Fibroblast of lung (primary cell): ENCODE data around the gene SLC35E4. TPM values are rescaled to one million over a fixed set of nuclear protein-coding genes. Genes with fewer than 3 reads are reported as not detected.

ENCODE experiments used
- DNase-seq, 2 donors: peaks; one replicate each; pipeline versions ENCODE4 v3.0.0 to v3.0.0-alpha.2; 2010; ENCODE audit warnings: low read depth in 2 of 2
- H2AFZ ChIP-seq: 2 replicates; pipeline ENCODE4 v1.5.1; 2012; ENCODE audit warnings: low read length, control low read depth, inconsistent platforms
- H3K27ac ChIP-seq: 2 replicates; pipeline ENCODE4 v1.5.1; 2011; ENCODE audit warnings: low read length, control low read depth; ENCODE audit not compliant: insufficient read depth
- H3K27me3 ChIP-seq: 2 replicates; pipeline ENCODE4 v1.5.1; 2011; ENCODE audit warnings: mild to moderate bottlenecking, low read length; ENCODE audit not compliant: control insufficient read depth, insufficient read depth
- H3K36me3 ChIP-seq: 2 replicates; pipeline ENCODE4 v1.5.1; 2011; ENCODE audit warnings: low read length; ENCODE audit not compliant: control insufficient read depth, insufficient read depth
- H3K4me1 ChIP-seq: 2 replicates; pipeline ENCODE4 v1.5.1; 2011; ENCODE audit warnings: low read length; ENCODE audit not compliant: control insufficient read depth, insufficient read depth; ENCODE audit errors: extremely low read depth
- H3K4me2 ChIP-seq: 2 replicates; pipeline ENCODE4 v1.5.1; 2011; ENCODE audit warnings: low read length, control low read depth; ENCODE audit not compliant: insufficient read depth; ENCODE audit errors: extremely low read depth
- H3K4me3 ChIP-seq, 4 experiments: fragments of 200-600 bp in 1 of 4; sonication (generic) in 1 of 4; replicated peaks in 1 of 4; 2 replicates each; pipeline ENCODE4 v1.5.1; 2011 to 2016; ENCODE audit warnings: low read length in 4 of 4, low read depth in 3 of 4, mild to moderate bottlenecking in 3 of 4, control low read depth in 2 of 4, inconsistent platforms in 1 of 4, mixed read lengths in 1 of 4; ENCODE audit not compliant: insufficient read depth in 1 of 4; ENCODE audit errors: control extremely low read depth in 1 of 4
- H3K79me2 ChIP-seq: 2 replicates; pipeline ENCODE4 v1.5.1; 2012; ENCODE audit warnings: mild to moderate bottlenecking, low read length, inconsistent platforms; ENCODE audit not compliant: control insufficient read depth, insufficient read depth
- H3K9ac ChIP-seq: 2 replicates; pipeline ENCODE4 v1.5.1; 2011; ENCODE audit warnings: mild to moderate bottlenecking, low read length, control low read depth; ENCODE audit not compliant: insufficient read depth
- H3K9me3 ChIP-seq: 2 replicates; pipeline ENCODE4 v1.5.1; 2012; ENCODE audit warnings: low read depth, low read length; ENCODE audit not compliant: control insufficient read depth, insufficient read depth
- H4K20me1 ChIP-seq: 2 replicates; pipeline ENCODE4 v1.5.1; 2011; ENCODE audit warnings: low read length; ENCODE audit not compliant: control insufficient read depth, insufficient read depth; ENCODE audit errors: extremely low read depth
- EZH2 ChIP-seq: IDR thresholded peaks from 2 replicates; pipeline ENCODE4 v1.5.1; 2012; ENCODE audit warnings: low read length, control low read depth, mild to moderate bottlenecking; ENCODE audit errors: missing control alignments
- polyA plus RNA-seq, 2 donors: library from polyadenylated mRNA; depleted of rRNA in 1 of 2; stranded (reverse) in 1 of 2; unstranded in 1 of 2; fragments of >200 nt; gene quantifications; 2 replicates each; pipeline ENCODE4 v1.2.1, GENCODE V29; 2011 to 2012; ENCODE audit warnings: missing spikeins in 1 of 2
- total RNA-seq: library from RNA; depleted of rRNA; stranded (reverse); fragments of >200 nt; gene quantifications from 2 replicates; pipeline ENCODE4 v1.2.1, GENCODE V29; 2014
- TF ChIP-seq, protein P1 (sequence below), 2 donors: IDR thresholded peaks in 1 of 2; conservative IDR thresholded peaks in 1 of 2; 1 replicate in 1 of 2; 2 replicates in 1 of 2; pipeline ENCODE4 v1.5.1; 2011 to 2012; ENCODE audit warnings: low read length in 2 of 2, control low read depth in 1 of 2, inconsistent platforms in 1 of 2, low read depth in 1 of 2, mild to moderate bottlenecking in 1 of 2

The SLC35E4 gene
- total and polyA plus RNA-seq, 2 donors (not counting 1 experiment from before 2014, with no cell fraction given), result 2.0 to 10.1 TPM

DNA sequence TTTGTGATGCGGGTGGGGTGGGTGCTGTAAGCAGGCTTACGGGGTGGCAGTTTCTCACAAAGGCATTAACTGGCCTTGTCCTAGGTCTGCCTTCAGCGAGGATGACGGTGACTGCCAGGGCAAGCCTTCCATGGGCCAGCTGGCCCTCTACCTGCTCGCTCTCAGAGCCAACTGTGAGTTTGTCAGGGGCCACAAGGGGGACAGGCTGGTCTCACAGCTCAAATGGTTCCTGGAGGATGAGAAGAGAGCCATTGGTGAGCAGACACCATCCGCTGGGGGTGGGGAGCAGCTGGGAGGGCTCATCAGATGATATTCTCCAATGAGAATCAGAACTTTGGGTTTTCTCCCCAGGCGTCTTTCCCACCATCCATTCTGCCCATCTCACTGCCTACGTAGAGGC, 22.8 kb upstream of the SLC35E4 start:
- H3K27me3 ChIP-seq, result no peaks in the 10 kb centered on the region
- DNase-seq, result no peak
- TF ChIP-seq, protein P1, sequence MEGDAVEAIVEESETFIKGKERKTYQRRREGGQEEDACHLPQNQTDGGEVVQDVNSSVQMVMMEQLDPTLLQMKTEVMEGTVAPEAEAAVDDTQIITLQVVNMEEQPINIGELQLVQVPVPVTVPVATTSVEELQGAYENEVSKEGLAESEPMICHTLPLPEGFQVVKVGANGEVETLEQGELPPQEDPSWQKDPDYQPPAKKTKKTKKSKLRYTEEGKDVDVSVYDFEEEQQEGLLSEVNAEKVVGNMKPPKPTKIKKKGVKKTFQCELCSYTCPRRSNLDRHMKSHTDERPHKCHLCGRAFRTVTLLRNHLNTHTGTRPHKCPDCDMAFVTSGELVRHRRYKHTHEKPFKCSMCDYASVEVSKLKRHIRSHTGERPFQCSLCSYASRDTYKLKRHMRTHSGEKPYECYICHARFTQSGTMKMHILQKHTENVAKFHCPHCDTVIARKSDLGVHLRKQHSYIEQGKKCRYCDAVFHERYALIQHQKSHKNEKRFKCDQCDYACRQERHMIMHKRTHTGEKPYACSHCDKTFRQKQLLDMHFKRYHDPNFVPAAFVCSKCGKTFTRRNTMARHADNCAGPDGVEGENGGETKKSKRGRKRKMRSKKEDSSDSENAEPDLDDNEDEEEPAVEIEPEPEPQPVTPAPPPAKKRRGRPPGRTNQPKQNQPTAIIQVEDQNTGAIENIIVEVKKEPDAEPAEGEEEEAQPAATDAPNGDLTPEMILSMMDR (conservative IDR thresholded peaks at IDR 0.05 in 1 of 2, IDR thresholded peaks at IDR 0.05 in 1 of 2; ENCODE audit: low read depth in 1 of 2, low read length in 2 of 2), result no peak
- TF ChIP-seq EZH2, result no peak

DNA sequence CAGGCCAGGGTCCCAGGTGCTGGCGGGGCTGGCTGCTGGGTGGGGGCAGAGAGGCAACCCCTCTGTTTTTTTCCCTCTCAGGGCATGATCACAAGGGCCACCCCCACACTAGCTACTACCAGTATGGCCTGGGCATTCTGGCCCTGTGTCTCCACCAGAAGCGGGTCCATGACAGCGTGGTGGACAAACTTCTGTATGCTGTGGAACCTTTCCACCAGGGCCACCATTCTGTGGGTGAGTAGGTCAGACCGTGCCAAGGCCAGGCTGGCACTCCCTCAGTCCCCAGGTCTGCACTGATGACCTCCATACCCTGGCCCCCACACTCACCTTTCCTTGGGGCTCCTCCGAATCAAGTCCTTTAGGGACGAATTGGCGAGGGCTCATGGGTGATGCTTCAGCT, 21.3 kb upstream of the SLC35E4 start:
- Histone ChIP-seq H3K4me1 (peaks cover 6% of the 10 kb centered on the region), H3K9me3 (no peaks in the 10 kb centered on the region), H3K36me3 (no peaks in the 10 kb centered on the region), H2AFZ (no peak overlapping the region), H3K9ac (no peak overlapping the region), H3K4me2 (no peak overlapping the region), H3K27ac (no peak overlapping the region), H3K27me3 (no peaks in the 10 kb centered on the region), H3K4me3 (no peak overlapping the region), H3K79me2 (no peaks in the 10 kb centered on the region), H4K20me1 (no peaks in the 10 kb centered on the region)
- no peak for DNase-seq
- no peak for TF ChIP-seq EZH2
- TF ChIP-seq, protein P1 (conservative IDR thresholded peaks at IDR 0.05 in 1 of 2, IDR thresholded peaks at IDR 0.05 in 1 of 2; ENCODE audit: low read depth in 1 of 2, low read length in 2 of 2), result no peak

More for the DNA sequence above, 22.8 kb upstream of the SLC35E4 start:
- no peaks in the 10 kb centered on the region for H3K9me3 ChIP-seq
- H3K36me3 ChIP-seq, result no peaks in the 10 kb centered on the region
- no peak overlapping the region for H3K4me2 ChIP-seq
- H3K79me2 ChIP-seq, result no peaks in the 10 kb centered on the region
- H3K4me1 ChIP-seq, result peaks cover 14% of the 10 kb centered on the region
- no peak overlapping the region for H3K9ac ChIP-seq
- no peak overlapping the region for H3K4me3 ChIP-seq
- H4K20me1 ChIP-seq, result no peaks in the 10 kb centered on the region
- no peak overlapping the region for H3K27ac ChIP-seq
- no peak overlapping the region for H2AFZ ChIP-seq

DNA sequence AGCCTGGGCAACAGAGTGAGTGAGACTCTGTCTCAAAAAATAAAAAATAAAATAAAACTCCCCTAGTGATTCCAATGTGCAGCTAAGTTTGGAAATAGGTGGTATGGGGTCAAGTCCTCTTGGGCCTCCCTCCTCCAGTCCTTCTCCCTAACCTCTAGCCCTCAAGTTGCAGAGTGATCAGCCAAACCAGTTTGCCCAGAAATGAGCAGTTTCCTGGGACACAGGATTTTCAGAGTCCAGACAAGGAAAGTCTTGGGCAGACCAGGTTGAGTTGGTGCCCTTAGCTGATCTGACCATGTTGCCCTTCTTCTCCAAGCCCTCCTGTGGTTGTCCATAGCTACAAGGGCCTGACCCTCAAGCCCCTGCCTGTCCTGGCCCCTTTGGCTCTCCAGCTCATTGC, 20.7 kb upstream of the SLC35E4 start:
- H3K27ac ChIP-seq, result no peak overlapping the region
- H3K4me2 ChIP-seq, result no peak overlapping the region
- no peak for DNase-seq
- no peaks in the 10 kb centered on the region for H3K27me3 ChIP-seq
- TF ChIP-seq, protein P1 (conservative IDR thresholded peaks at IDR 0.05 in 1 of 2, IDR thresholded peaks at IDR 0.05 in 1 of 2; ENCODE audit: low read depth in 1 of 2, low read length in 2 of 2), result no peak
- TF ChIP-seq EZH2, result no peak
- H3K4me1 ChIP-seq, result peaks cover 2% of the 10 kb centered on the region
- no peak overlapping the region for H3K9ac ChIP-seq
- H3K4me3 ChIP-seq, result no peak overlapping the region
- H3K36me3 ChIP-seq, result no peaks in the 10 kb centered on the region
- H2AFZ ChIP-seq, result no peak overlapping the region
- no peaks in the 10 kb centered on the region for H4K20me1 ChIP-seq
- H3K9me3 ChIP-seq, result no peaks in the 10 kb centered on the region
- H3K79me2 ChIP-seq, result no peaks in the 10 kb centered on the region
